ENCODE measurements around the gene LRTM1. TPM values are rescaled to one million over a fixed set of nuclear protein-coding genes. Genes with fewer than 3 reads are reported as not detected.

The LRTM1 gene
- total RNA-seq, 1 donor from 2014 or later: not detected

GRCh38 chr3:54900838-54901591, 26.8 kb downstream of the LRTM1 start:
- intact Hi-C loops (cut with DNase I): no loop called here
- no peak for DNase-seq (ENCODE audit: low spot score)

DNA sequence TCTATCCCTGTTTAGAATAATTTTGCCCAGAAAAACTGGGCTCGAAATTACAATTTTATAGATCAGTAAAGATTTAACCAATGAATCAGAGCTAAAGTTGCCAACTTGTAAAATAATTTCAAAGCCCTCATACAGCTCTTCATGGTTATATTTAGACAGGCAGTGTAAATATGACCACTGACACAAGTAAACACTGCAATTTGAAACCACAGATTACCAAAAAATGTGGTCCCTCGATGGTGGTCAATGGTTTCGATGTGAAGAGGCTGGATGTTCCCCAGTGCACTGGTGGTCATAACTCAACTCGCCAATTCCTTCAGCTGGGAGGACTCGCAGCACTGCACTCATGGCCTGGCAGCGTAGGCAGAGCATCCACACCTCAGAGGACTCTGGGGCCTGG, 28.6 kb downstream of the LRTM1 start:
- intact Hi-C loops (cut with DNase I): no loop called here
- no peak for DNase-seq (ENCODE audit: low spot score)

- no peak for DNase-seq (ENCODE audit: low spot score)
- intact Hi-C loops (cut with DNase I): no loop called here
These were observed 30.7 kb downstream of the LRTM1 start for GRCh38 chr3:54897028-54897711.

DNA sequence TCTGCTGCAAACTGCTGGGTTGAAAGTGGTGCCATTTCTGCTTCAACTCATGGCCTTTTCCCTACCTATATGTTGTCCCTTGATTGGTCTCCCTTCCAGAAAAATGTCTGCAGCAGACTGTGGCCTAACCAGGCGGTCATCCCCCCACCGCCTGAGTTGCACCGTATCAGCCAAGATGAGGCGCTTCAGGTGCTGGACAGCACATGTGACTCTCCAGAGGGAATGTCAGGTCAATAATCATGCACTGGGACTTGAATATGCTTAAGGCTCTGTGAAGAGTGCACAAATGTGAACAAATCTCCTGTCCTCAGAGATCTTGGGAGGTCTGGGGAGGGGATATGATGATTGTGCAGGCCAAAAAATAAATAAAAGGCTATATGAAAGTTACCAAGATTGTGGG, 32.2 kb downstream of the LRTM1 start:
- DNase-seq (ENCODE audit: low spot score): no peak
- intact Hi-C loops (cut with DNase I): no loop called here

GRCh38 chr3:54892168-54892567, 35.7 kb downstream of the LRTM1 start:
- intact Hi-C loops (cut with DNase I): no loop called here
- no peak for DNase-seq (ENCODE audit: low spot score)

DNA sequence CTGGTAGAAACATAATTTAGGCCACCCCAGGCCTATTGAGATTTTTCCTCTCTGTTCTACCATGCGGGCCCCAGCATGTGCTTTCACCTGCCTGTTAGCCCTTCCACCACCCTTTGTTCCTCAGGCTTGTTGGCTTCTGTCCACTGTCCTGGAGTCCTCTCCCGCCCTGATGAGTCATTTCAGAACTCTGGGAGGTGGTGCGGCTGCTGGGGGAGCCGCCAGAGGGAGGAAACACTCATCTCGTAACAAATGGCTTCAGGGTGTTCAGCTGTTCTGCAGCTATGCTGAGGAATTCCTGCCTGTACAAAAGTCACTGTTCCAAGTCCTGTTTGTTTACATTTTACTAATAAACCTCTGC, 36.3 kb downstream of the LRTM1 start:
- intact Hi-C loops (cut with DNase I): no loop called here
- DNase-seq (ENCODE audit: low spot score): peak; percentile 83

- no peak for DNase-seq (ENCODE audit: low spot score)
- intact Hi-C loops (cut with DNase I): no loop called here
These were observed 38.1 kb downstream of the LRTM1 start for GRCh38 chr3:54889731-54890130.

DNA sequence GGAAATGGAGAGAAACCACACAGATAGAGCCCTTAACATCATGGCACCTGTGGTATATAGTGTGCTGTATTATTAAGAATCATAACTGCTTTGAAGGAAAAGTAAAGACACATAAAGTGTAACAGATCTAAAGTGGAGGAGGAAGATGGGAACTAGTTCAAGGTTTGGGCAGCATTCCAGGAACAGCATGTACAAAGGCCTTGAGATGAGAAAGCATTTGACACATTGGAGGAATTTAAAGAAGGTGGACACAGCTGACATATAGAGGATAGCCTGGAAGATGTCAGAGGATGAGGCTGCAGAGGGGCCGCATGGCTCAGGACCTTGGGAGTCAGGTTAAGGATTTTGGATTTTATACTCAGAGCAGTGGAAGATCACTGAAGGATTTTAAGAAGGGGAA, 39.0 kb downstream of the LRTM1 start:
- intact Hi-C loops (cut with DNase I): no loop called here
- no peak for DNase-seq (ENCODE audit: low spot score)

- intact Hi-C loops (cut with DNase I): no loop called here
- no peak for DNase-seq (ENCODE audit: low spot score)
These were observed 39.7 kb downstream of the LRTM1 start for GRCh38 chr3:54888162-54888561.

GRCh38 chr3:54882129-54882833, 45.6 kb downstream of the LRTM1 start:
- intact Hi-C loops (cut with DNase I): no loop called here
- no peak for DNase-seq (ENCODE audit: low spot score)

- no peak for DNase-seq (ENCODE audit: low spot score)
- intact Hi-C loops (cut with DNase I): no loop called here
These were observed 49.7 kb downstream of the LRTM1 start for GRCh38 chr3:54878145-54878544.

GRCh38 chr3:54877730-54878129, 50.1 kb downstream of the LRTM1 start:
- intact Hi-C loops (cut with DNase I): no loop called here

GRCh38 chr3:54876694-54877093, 51.2 kb downstream of the LRTM1 start:
- DNase-seq (ENCODE audit: low spot score): no peak
- intact Hi-C loops (cut with DNase I): no loop called here

More at GRCh38 chr3:54877730-54878129, 50.1 kb downstream of the LRTM1 start:
- no peak for DNase-seq (ENCODE audit: low spot score)

GRCh38 chr3:54875596-54876268, 52.1 kb downstream of the LRTM1 start:
- intact Hi-C loops (cut with DNase I): no loop called here
- no peak for DNase-seq (ENCODE audit: low spot score)

GRCh38 chr3:54874816-54875556, 52.9 kb downstream of the LRTM1 start:
- intact Hi-C loops (cut with DNase I): loop anchor here (5.0 kb wide), 1 partner anchor 307 kb away; no protein-coding TSS in a partner anchor
- DNase-seq (ENCODE audit: low spot score): no peak

GRCh38 chr3:54873059-54874010, 54.5 kb downstream of the LRTM1 start:
- intact Hi-C loops (cut with DNase I): loop anchor here (5.0 kb wide), 1 partner anchor 309 kb away; no protein-coding TSS in a partner anchor
- DNase-seq (ENCODE audit: low spot score): no peak

DNA sequence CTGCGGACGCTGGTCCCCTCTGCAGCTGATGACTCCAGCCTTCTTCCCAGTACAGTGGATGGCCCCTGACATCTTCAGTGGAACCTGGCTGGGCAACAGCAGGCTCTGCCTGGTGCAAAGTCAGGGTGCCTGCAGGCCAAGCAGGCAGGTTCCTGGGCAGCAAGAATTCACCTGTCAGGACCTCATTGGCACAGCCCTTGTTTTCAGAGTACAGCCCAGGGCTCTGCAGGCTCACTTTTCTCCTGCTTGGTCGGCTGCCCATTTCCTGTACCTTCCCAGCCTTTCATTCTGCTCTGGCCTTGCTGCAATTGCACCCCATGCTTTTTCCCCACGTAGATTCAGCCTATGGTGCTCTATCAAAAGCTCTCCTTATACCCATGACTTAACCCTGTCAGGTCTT, 56.0 kb downstream of the LRTM1 start:
- no peak for DNase-seq (ENCODE audit: low spot score)
- intact Hi-C loops (cut with DNase I): loop anchor here (5.0 kb wide), 1 partner anchor 310 kb away; no protein-coding TSS in a partner anchor

DNA sequence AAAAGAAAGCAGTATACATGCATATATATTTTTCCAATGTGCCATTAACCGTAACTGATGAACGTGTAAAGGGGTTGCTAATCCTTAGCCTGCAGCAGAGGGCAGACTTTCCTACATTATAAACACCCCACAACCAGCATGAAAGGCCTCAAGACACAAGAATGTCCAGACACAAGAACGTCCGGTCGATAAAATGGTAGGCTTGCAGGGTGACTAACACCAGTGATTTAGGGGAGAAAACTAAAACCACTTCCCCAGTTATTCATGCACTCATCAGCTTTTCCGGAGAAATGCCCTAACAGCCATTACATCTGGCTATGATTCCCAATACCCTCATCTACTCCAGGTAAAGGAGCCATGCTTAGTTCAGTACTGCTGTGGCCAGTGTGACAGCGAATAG, 57.4 kb downstream of the LRTM1 start:
- DNase-seq (ENCODE audit: low spot score): no peak
- intact Hi-C loops (cut with DNase I): loop anchor here (5.0 kb wide), 1 partner anchor 312 kb away; no protein-coding TSS in a partner anchor

All from cardiac septum (tissue), 1 donor.